HepG2 (cell line): ENCODE results near the gene VNN1. TPM values are rescaled to one million over a fixed set of nuclear protein-coding genes. Genes with fewer than 3 reads are reported as not detected.

Source experiments
- HDAC2 ChIP-seq: sonication (generic); formaldehyde crosslinking; IDR thresholded peaks from 2 replicates; pipeline ENCODE4 v1.4.0; 2020; ENCODE audit warnings: missing genetic modification reagents
- KDM1A ChIP-seq: IDR thresholded peaks from 2 replicates; pipeline ENCODE4 v1.6.1; 2016; ENCODE audit warnings: missing compliant biosample characterization
- REXO4 ChIP-seq: sonication (generic); formaldehyde crosslinking; IDR thresholded peaks from 2 replicates; pipeline ENCODE4 v1.8.0; 2022; ENCODE audit warnings: missing genetic modification reagents, mild to moderate bottlenecking, borderline replicate concordance
- TEAD2 ChIP-seq: sonication (generic); formaldehyde crosslinking; IDR thresholded peaks from 2 replicates; pipeline ENCODE4 v1.9.0; 2021; ENCODE audit warnings: missing genetic modification reagents
- ZNF513 ChIP-seq: sonication (generic); formaldehyde crosslinking; conservative IDR thresholded peaks from 2 replicates; pipeline ENCODE4 v1.5.0; 2020; ENCODE audit warnings: missing genetic modification reagents
- polyA plus RNA-seq, 8 experiments: library from polyadenylated mRNA; depleted of rRNA in 3 of 8; stranded (reverse) in 7 of 8; unstranded in 1 of 8; fragments of >200 nt; fragmentation: Illumina TruSeq in 4 of 8; extraction: Trizol in 4 of 8; gene quantifications; 2 replicates each; pipeline versions ENCODE4 v1.2.1 to v1.2.3, GENCODE V29; 2011 to 2016; ENCODE audit warnings: low read depth in 4 of 8, missing spikeins in 1 of 8, mixed read lengths in 1 of 8; ENCODE audit not compliant: insufficient read depth in 1 of 8
- total RNA-seq, 5 experiments: library from RNA; depleted of rRNA; stranded (reverse); fragments of >200 nt; fragmentation: Illumina TruSeq; extraction: Trizol; gene quantifications; 2 replicates each; pipeline ENCODE4 v1.2.3, GENCODE V29; 2016; ENCODE audit warnings: low read depth in 1 of 5
- TF ChIP-seq, protein P1 (sequence below), 2 experiments: fragments of 450-650 bp in 1 of 2; sonication (generic) in 1 of 2; formaldehyde crosslinking in 1 of 2; IDR thresholded peaks; 2 replicates each; pipeline versions ENCODE4 v1.6.1 to v1.8.0; 2016 to 2022; ENCODE audit warnings: antibody characterized with exemption in 1 of 2, mild to moderate bottlenecking in 1 of 2, missing genetic modification reagents in 1 of 2
- TF ChIP-seq, protein P2 (sequence below): sonication (generic); formaldehyde crosslinking; IDR thresholded peaks from 2 replicates; pipeline ENCODE4 v1.8.1; 2023; ENCODE audit warnings: mild to moderate bottlenecking, missing genetic modification reagents

Gene VNN1
- total and polyA plus RNA-seq, 2 of the 13 experiments (the other 11 are each of a cell fraction or from before 2014, with no cell fraction given): 0.62 to 4.0 TPM

DNA sequence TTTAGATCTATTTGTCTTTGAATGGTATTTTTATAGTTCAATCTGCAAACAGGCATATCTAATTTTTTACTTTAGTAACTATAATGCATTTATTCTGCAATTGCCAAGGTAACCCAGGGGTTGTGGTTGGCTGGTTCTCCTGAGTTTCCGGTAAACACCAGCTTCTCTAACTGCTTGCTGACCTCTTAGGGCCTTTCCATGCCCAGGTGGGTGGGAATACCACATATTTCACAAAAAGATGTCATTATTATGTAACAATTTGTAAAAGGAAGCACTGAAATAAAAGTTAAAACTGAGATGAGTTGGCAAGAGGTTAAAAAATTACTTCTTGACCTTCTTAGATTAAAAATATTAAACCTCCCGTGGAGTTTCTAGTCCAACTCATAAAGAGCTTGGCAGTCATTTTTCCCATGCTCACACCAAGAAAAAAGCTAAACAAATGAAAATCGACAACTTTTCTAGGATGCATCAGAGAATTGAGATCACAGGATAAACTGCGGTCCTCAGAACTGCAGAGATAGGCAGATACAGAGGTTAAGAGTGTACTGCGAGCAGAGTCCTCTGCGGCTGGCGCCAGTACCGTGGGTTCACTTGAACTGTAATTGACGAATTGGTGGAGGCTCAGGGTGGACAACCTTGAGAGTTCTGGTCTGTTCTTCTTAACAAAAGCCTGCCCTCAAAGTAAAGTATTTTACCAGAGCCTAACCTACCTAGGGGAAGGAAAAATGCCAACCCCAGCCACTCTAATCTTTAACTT is 2.2 kb upstream of the VNN1 start (continued):
- TF ChIP-seq, protein P1, sequence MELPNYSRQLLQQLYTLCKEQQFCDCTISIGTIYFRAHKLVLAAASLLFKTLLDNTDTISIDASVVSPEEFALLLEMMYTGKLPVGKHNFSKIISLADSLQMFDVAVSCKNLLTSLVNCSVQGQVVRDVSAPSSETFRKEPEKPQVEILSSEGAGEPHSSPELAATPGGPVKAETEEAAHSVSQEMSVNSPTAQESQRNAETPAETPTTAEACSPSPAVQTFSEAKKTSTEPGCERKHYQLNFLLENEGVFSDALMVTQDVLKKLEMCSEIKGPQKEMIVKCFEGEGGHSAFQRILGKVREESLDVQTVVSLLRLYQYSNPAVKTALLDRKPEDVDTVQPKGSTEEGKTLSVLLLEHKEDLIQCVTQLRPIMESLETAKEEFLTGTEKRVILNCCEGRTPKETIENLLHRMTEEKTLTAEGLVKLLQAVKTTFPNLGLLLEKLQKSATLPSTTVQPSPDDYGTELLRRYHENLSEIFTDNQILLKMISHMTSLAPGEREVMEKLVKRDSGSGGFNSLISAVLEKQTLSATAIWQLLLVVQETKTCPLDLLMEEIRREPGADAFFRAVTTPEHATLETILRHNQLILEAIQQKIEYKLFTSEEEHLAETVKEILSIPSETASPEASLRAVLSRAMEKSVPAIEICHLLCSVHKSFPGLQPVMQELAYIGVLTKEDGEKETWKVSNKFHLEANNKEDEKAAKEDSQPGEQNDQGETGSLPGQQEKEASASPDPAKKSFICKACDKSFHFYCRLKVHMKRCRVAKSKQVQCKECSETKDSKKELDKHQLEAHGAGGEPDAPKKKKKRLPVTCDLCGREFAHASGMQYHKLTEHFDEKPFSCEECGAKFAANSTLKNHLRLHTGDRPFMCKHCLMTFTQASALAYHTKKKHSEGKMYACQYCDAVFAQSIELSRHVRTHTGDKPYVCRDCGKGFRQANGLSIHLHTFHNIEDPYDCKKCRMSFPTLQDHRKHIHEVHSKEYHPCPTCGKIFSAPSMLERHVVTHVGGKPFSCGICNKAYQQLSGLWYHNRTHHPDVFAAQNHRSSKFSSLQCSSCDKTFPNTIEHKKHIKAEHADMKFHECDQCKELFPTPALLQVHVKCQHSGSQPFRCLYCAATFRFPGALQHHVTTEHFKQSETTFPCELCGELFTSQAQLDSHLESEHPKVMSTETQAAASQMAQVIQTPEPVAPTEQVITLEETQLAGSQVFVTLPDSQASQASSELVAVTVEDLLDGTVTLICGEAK (IDR thresholded peaks at IDR 0.05): no peak
- TF ChIP-seq, protein P1 (CRISPR knock-in tag; IDR thresholded peaks at IDR 0.05): no peak
- TF ChIP-seq KDM1A (CRISPR knock-in tag) (no peak), TEAD2 (CRISPR knock-in tag) (no peak), REXO4 (no peak), HDAC2 (CRISPR knock-in tag) (no peak), ZNF513 (no peak)
- TF ChIP-seq, protein P2, sequence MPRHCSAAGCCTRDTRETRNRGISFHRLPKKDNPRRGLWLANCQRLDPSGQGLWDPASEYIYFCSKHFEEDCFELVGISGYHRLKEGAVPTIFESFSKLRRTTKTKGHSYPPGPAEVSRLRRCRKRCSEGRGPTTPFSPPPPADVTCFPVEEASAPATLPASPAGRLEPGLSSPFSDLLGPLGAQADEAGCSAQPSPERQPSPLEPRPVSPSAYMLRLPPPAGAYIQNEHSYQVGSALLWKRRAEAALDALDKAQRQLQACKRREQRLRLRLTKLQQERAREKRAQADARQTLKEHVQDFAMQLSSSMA (CRISPR knock-in tag): no peak
